ENCODE results near the gene SHISA9.

Gene SHISA9

GRCh38 chr16:13101828-13102227, 200.4 kb downstream of the SHISA9 start:
- TF ChIP-seq CTCF (IDR thresholded peaks at IDR 0.05; ENCODE audit: low read depth, low read length, missing control alignments) = no peak
- no peak overlapping the region for H3K4me3 ChIP-seq (replicated peaks; ENCODE audit: low read depth, low read length)
- no peak for DNase-seq (ENCODE audit: extremely low read depth, low read depth)

DNA sequence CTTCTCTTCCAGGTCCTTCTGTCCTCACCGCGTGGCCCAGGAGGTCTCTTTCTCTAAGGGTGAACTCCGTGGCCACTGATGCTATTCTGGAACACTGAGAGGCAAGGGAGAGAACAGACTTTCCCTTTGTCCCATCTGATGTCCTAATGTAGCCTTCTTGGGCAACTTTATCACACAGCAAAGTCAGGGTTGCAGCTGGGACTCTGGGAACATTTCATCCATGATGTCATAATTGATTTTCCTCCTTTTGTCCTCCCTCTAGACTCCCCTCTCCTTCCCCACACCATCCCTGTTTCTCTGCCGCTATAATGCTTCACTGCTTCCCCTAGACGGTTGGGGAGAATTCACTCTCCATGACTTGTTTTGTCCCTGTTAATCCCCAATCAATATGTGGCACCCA, 201.0 kb downstream of the SHISA9 start:
- no peak for TF ChIP-seq CTCF (IDR thresholded peaks at IDR 0.05; ENCODE audit: low read depth, low read length, missing control alignments)
- no peak overlapping the region for H3K4me3 ChIP-seq (replicated peaks; ENCODE audit: low read depth, low read length)
- DNase-seq (ENCODE audit: extremely low read depth, low read depth) = no peak

DNA sequence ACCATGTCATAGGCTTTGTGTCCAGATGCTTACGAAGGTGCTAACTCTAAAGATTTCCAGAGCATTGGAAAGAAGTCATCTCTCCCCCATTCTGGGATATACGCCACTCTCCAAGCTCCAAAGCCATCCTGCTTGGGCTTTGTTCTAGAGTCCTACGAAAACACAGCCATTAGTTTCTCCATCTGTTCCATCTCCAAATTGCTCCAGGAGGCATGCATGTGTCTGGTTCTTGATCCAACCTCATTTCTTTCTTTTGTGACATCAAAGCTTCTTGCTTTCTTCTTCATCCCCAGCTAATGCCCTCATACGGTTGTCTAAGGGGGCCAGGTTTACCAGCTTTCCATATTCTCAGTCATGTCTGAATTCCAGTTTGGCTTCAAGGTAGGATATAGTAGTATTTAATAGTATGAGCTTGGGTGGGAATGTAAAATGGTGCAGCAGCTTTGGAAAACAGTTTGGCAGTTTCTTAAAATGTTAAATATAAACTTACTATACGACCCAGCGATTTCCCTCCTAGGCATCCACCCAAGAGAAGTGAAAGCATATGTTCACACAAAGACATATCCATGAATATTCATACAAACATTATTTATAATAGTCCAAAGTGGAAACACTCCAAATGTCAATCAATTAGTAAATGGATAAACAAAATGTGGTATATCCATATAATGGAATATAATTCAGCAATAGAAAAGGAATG, 202.6 kb downstream of the SHISA9 start:
- TF ChIP-seq CTCF (IDR thresholded peaks at IDR 0.05; ENCODE audit: low read depth, low read length, missing control alignments) = no peak
- DNase-seq (ENCODE audit: extremely low read depth, low read depth) = no peak

DNA sequence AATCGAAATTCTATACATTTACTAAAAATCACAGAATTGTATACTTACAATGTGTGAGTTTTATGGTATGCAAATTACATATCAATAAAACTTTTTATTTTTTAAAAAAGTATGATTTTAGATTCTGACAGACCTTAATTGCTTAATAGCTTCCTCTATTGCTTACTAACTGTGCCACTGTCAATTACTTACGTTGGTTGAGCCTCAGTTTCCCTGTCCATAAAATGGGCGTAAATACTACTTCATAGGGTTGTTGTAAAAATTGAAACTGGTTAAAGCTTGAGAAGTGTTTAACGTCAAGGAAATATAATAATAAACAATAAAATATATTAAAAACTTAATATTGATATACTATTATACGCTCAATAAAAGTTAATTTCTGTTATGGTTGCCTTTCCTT, 203.4 kb downstream of the SHISA9 start:
- no peak for TF ChIP-seq CTCF (IDR thresholded peaks at IDR 0.05; ENCODE audit: low read depth, low read length, missing control alignments)
- DNase-seq (ENCODE audit: extremely low read depth, low read depth) = no peak
- no peak overlapping the region for H3K4me3 ChIP-seq (replicated peaks; ENCODE audit: low read depth, low read length)

More for the DNA sequence above, 202.6 kb downstream of the SHISA9 start:
- no peak overlapping the region for H3K4me3 ChIP-seq (replicated peaks; ENCODE audit: low read depth, low read length)

- H3K4me3 ChIP-seq (replicated peaks; ENCODE audit: low read depth, low read length) = no peak overlapping the region
- no peak for TF ChIP-seq CTCF (IDR thresholded peaks at IDR 0.05; ENCODE audit: low read depth, low read length, missing control alignments)
- DNase-seq (ENCODE audit: extremely low read depth, low read depth) = no peak
Observed at GRCh38 chr16:13105427-13105826, 204.0 kb downstream of the SHISA9 start.

GRCh38 chr16:13106464-13106863, 205.1 kb downstream of the SHISA9 start:
- DNase-seq (ENCODE audit: extremely low read depth, low read depth) = no peak
- no peak for TF ChIP-seq CTCF (IDR thresholded peaks at IDR 0.05; ENCODE audit: low read depth, low read length, missing control alignments)
- H3K4me3 ChIP-seq (replicated peaks; ENCODE audit: low read depth, low read length) = no peak overlapping the region

DNA sequence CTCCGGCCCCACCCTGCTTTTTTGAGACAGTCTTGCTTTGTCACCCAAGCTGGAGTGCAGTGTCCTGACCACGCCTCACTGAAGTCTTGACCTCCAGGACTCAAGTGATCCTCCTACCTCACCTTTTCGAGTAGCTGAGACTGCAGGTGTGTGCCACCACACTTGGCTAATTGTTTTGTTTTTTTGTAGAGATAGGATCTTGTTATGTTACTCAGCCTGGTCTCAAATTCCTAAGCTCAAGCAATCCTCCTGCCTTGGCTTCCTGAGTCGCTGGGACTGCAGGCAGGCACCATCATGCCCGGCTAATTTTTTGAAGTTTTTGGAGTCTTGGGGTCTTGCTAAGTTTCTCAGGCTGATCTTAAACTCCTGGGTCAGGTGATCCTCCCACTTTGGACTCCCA, 206.7 kb downstream of the SHISA9 start:
- H3K4me3 ChIP-seq (replicated peaks; ENCODE audit: low read depth, low read length) = no peak overlapping the region
- no peak for DNase-seq (ENCODE audit: extremely low read depth, low read depth)
- no peak for TF ChIP-seq CTCF (IDR thresholded peaks at IDR 0.05; ENCODE audit: low read depth, low read length, missing control alignments)

Data from HFF-Myc (cell line).